Type B pancreatic cell (in vitro differentiated cells): ENCODE data around the gene RIPK3. TPM values are rescaled to one million over a fixed set of nuclear protein-coding genes. Genes with fewer than 3 reads are reported as not detected.

Experiments used
- DNase-seq: peaks from one replicate; pipeline ENCODE4 v3.0.0; 2021; ENCODE audit warnings: mixed read lengths; ENCODE audit not compliant: unreplicated experiment; ENCODE audit errors: extremely low spot score
- H3K27ac Mint-ChIP-seq: 2 replicates; pipeline ENCODE4 v1.8.0; 2021; ENCODE audit warnings: mild to moderate bottlenecking, mixed read lengths
- H3K27me3 Mint-ChIP-seq: 2 replicates; pipeline ENCODE4 v1.8.0; 2021; ENCODE audit warnings: mixed read lengths
- H3K36me3 Mint-ChIP-seq: 2 replicates; pipeline ENCODE4 v1.8.0; 2021; ENCODE audit warnings: mixed read lengths
- H3K4me1 Mint-ChIP-seq: one replicate; pipeline ENCODE4 v1.8.0; 2021; ENCODE audit warnings: mixed read lengths; ENCODE audit not compliant: unreplicated experiment
- H3K4me3 Mint-ChIP-seq: 2 replicates; pipeline ENCODE4 v1.8.0; 2021; ENCODE audit warnings: mild to moderate bottlenecking, mixed read lengths
- H3K9me3 Mint-ChIP-seq: 2 replicates; pipeline ENCODE4 v1.8.0; 2021; ENCODE audit warnings: mixed read lengths
- CTCF ChIP-seq: fragments of 200-600 bp; sonication (generic); conservative IDR thresholded peaks from 2 replicates; pipeline ENCODE4 v1.5.0; 2021; ENCODE audit warnings: antibody characterized with exemption, mild to moderate bottlenecking
- total RNA-seq: library from RNA; stranded (reverse); gene quantifications from 2 replicates; pipeline ENCODE4 v1.2.1, GENCODE V29; 2021; ENCODE audit warnings: low replicate concordance

Gene RIPK3
- total RNA-seq, 1 donor from 2014 or later: 5.6 TPM

DNA sequence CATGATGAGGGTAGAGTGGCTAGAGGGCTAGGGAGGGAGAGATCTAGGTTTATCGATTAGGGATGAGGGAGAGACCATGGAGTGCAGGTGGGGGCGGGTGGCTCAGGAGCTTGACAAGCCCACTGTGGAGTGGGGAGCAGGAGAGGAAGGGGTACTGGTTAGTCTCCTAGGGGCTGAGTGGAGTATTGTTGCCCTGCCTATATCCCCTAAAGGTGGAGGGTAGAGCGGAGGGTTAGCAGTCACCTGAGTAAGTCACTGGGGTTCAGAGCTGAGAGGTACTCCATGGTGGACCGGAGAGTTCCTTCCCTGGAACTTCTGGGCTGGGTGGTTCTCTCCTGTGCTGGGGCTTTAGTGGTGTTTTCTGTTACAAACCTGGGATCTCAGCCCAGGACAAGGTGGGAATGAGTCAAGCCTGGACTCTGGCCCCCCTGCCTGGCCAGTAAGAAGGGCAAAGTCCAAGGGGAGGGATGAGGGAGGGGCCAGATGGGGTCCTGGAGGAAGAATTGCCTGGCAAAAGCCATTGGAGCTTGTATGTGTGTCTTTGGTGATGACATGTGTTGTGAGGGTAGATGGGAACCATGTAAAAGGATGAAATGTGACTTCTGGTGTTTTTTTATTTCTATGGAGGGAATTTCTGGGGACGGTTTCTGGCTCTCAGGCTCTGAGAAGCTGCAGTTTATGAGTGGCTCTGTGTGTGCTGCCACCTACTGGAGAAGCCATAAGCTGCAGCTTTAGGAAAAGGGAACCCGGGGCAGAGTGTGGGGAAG, 32.0 kb downstream of the RIPK3 start, which contains the start of gene CIDEB:
TSS of gene CIDEB (minus strand) at position 403 of the 767 bp plus-strand sequence. CDS start at position 284, 119 bp downstream.
- H3K27ac Mint-ChIP-seq: peak within 1 kb of the TSS; percentile 70
- no peak for DNase-seq
- peaks cover 26% of the 10 kb centered on the region for H3K36me3 Mint-ChIP-seq
- peak; percentile 94 for TF ChIP-seq CTCF
- peaks cover 7% of the 10 kb centered on the region for H3K4me1 Mint-ChIP-seq
- no peaks in the 10 kb centered on the region for H3K27me3 Mint-ChIP-seq
- no peaks in the 10 kb centered on the region for H3K9me3 Mint-ChIP-seq
- peak within 1 kb of the TSS; percentile 45 for H3K4me3 Mint-ChIP-seq

DNA sequence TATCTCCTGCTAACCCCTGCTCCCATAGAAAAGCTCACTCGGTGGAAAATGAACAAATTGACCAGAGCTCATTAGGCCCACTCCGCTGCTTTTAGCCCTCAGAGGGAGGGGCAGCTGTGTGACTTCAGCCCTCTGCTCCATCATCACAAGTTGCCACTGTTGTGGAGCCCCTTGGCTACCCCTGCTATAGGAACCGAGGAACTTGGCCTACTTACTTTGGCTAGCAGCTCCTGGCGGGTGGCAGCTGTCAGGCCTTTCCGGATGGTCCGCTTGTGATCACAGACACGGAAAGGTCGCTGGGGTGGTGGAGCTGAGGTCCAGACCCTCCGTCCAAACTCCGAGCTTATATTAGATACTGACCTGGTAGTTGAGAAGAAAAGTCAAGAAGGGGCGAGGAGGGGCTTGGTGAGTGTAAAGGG, 32.6 kb downstream of the RIPK3 start:
- H3K36me3 Mint-ChIP-seq: peaks cover 26% of the 10 kb centered on the region
- no peak for DNase-seq
- no peak for TF ChIP-seq CTCF
- peak overlapping the region; percentile 45 for H3K4me3 Mint-ChIP-seq
- H3K27me3 Mint-ChIP-seq: no peaks in the 10 kb centered on the region
- peaks cover 7% of the 10 kb centered on the region for H3K4me1 Mint-ChIP-seq
- H3K27ac Mint-ChIP-seq: peak overlapping the region; percentile 70
- no peaks in the 10 kb centered on the region for H3K9me3 Mint-ChIP-seq

GRCh38 chr14:24304019-24304387, 35.8 kb downstream of the RIPK3 start:
- peaks cover 24% of the 10 kb centered on the region for H3K36me3 Mint-ChIP-seq
- H3K27ac Mint-ChIP-seq: no peak overlapping the region
- H3K27me3 Mint-ChIP-seq: no peaks in the 10 kb centered on the region
- no peak for DNase-seq
- H3K9me3 Mint-ChIP-seq: no peaks in the 10 kb centered on the region
- H3K4me1 Mint-ChIP-seq: peaks cover 27% of the 10 kb centered on the region
- TF ChIP-seq CTCF: no peak
- no peak overlapping the region for H3K4me3 Mint-ChIP-seq

GRCh38 chr14:24300326-24300980, 39.3 kb downstream of the RIPK3 start:
- DNase-seq: no peak
- H3K9me3 Mint-ChIP-seq: no peaks in the 10 kb centered on the region
- peaks cover 33% of the 10 kb centered on the region for H3K4me1 Mint-ChIP-seq
- H3K4me3 Mint-ChIP-seq: peak overlapping the region; percentile 95
- TF ChIP-seq CTCF: no peak
- H3K36me3 Mint-ChIP-seq: peaks cover 14% of the 10 kb centered on the region
- no peaks in the 10 kb centered on the region for H3K27me3 Mint-ChIP-seq
- H3K27ac Mint-ChIP-seq: peak overlapping the region; percentile 98

DNA sequence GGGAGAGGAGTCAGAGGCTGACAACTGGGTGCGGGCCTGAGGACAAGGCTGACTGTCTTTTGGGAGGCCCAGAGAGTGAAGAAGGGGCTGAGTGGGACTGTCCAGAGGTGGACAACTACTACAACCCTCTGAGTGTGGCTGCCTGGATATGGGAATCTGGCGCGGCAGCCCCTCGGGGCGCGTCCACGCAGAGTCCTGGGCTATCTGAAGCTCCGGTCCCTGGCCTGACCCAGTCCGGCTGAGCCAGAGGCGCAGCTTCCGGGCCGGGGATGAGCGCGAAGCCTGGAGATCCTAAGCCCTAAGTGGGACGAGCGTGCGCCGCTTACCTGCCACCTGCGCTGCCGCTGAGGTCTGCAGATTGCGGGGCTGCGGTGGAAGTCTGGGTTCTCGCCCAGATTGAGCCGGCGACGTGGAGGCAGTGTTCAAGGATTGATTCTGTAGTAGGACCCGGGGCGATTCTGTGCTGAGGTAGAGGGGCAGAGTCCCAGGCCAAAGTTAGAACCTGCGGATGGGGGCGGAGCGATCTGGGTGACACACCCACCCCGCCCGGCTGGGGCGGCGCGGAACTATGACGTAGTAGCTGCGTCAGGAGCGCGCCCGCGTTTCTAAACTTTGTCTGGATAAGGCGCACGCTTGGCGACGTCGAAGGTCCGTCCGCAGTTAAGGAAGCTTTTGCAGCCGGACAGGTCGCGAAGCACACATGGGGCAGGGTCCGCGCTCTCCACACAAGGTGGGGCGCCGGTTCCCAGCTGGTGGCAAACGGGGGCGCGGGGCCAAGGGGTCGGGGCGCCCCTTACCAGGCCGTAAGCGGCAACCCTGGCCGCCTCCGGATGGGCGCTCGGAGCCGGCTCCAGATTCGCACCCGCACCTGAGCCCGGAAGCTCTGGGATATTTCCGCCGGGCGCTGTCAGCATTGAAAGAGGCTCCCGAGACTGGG, 40.3 kb downstream of the RIPK3 start, which contains the start of the genes DHRS1 and NOP9:
TSS of gene DHRS1 (minus strand) at position 526 of the 937 bp plus-strand sequence. CDS start 674 bp downstream, outside the sequence.
TSS of gene NOP9 (plus strand) at position 596 of the 937 bp plus-strand sequence. CDS start at position 701, 105 bp downstream.
- Mint-ChIP-seq H3K4me1 (peaks cover 33% of the 10 kb centered on the region), H3K27ac (peak within 1 kb of the TSS; percentile 98), H3K9me3 (no peaks in the 10 kb centered on the region), H3K4me3 (peak within 1 kb of the TSS; percentile 95), H3K27me3 (no peaks in the 10 kb centered on the region), H3K36me3 (peaks cover 7% of the 10 kb centered on the region)
- peak; percentile 95 for DNase-seq
- TF ChIP-seq CTCF: no peak
